Glomerular endothelial cell (primary cell): ENCODE results near the gene SP140. TPM values are rescaled to one million over a fixed set of nuclear protein-coding genes. Genes with fewer than 3 reads are reported as not detected.
"Not testable (repeated sequence)": the region's sequence is repeated elsewhere in the genome, so short reads cannot be mapped to it uniquely, and the experiment has no call there.

Experiments used
- DNase-seq: peaks from one replicate; pipeline ENCODE4 v3.0.0-alpha.2; 2011; ENCODE audit warnings: low read depth, low spot score; ENCODE audit errors: extremely low read depth
- total RNA-seq: library from RNA; depleted of rRNA; stranded (reverse); fragments of >200 nt; gene quantifications from 2 replicates; pipeline ENCODE4 v1.2.3, GENCODE V29; 2015

The SP140 gene
- total RNA-seq, 1 donor from 2014 or later: not detected

- DNase-seq: no peak
Observed at GRCh38 chr2:230269715-230270114, 44.2 kb downstream of the SP140 start.

GRCh38 chr2:230282936-230283335 lies 57.4 kb downstream of the SP140 start:
- no peak for DNase-seq

GRCh38 chr2:230286048-230286447 lies 60.5 kb downstream of the SP140 start:
- no peak for DNase-seq

GRCh38 chr2:230289311-230289710 lies 63.8 kb downstream of the SP140 start:
- DNase-seq: peak; percentile 4

- no peak for DNase-seq
Observed at GRCh38 chr2:230295192-230295591, 69.7 kb downstream of the SP140 start.

- no peak for DNase-seq
Observed at GRCh38 chr2:230296917-230297316, 71.4 kb downstream of the SP140 start.

GRCh38 chr2:230299618-230300017 lies 74.1 kb downstream of the SP140 start:
- no peak for DNase-seq

GRCh38 chr2:230305416-230306275 lies 80.1 kb downstream of the SP140 start:
- no peak for DNase-seq

GRCh38 chr2:230306474-230306873 lies 80.9 kb downstream of the SP140 start:
- DNase-seq: no peak

GRCh38 chr2:230307485-230307884 lies 81.9 kb downstream of the SP140 start:
- no peak for DNase-seq

- DNase-seq: no peak
Observed at GRCh38 chr2:230308402-230309000, 83.0 kb downstream of the SP140 start.

GRCh38 chr2:230310792-230311191 lies 85.3 kb downstream of the SP140 start:
- DNase-seq: not testable (repeated sequence)

GRCh38 chr2:230311634-230312033 lies 86.1 kb downstream of the SP140 start:
- DNase-seq: not testable (repeated sequence)

GRCh38 chr2:230312638-230313037 lies 87.1 kb downstream of the SP140 start:
- DNase-seq: no peak

- no peak for DNase-seq
Observed at GRCh38 chr2:230317366-230317765, 91.8 kb downstream of the SP140 start.

GRCh38 chr2:230318190-230319121 lies 92.9 kb downstream of the SP140 start:
- DNase-seq: no peak

- no peak for DNase-seq
Observed at GRCh38 chr2:230319211-230319862, 93.8 kb downstream of the SP140 start.

- no peak for DNase-seq
Observed at GRCh38 chr2:230321031-230321430, 95.5 kb downstream of the SP140 start.

GRCh38 chr2:230322561-230323384 lies 97.2 kb downstream of the SP140 start:
- DNase-seq: no peak
